HG03175 (cell line): ENCODE data around the gene MAX.

Experiments
- ATAC-seq: cut with Tn5 transposase; IDR thresholded peaks from one replicate; pipeline ENCODE4 v1.9.1; 2021; ENCODE audit warnings: mild to moderate bottlenecking, moderate library complexity; ENCODE audit not compliant: unreplicated experiment

MAX gene

DNA sequence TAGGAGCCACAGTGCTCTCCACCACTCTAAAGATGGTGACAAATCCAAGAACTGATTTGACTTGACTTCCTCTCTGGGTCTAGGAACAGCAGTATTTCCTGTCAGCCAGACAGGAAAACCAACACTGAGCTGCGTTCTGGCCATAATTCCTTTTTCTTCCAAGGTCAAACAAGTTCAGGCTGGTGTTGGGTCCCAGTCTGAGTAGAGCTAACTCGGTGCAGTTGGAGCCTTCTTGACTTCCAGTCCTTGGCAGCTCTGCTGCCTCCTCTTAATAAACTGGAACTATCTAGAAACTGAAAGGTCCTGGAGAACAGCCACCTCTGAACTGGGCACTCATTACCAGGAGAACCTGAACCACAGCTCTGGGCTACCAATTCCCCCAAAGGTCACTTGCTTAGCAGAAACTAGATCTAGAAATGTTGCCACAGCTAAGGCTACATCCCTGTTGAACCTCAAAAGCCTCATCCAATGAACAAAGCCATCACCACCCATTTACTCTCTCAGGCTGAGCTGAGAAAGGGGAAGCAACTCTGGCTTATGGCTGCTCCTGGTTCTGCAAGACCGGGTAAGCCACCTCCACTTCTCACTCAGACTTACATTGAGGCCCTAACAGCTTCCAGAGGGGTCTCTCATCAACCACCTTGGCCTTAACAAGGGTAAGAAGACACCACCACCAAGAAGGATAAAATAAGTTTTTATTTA lies 27.7 kb downstream of the MAX start:
- ATAC-seq: no peak

DNA sequence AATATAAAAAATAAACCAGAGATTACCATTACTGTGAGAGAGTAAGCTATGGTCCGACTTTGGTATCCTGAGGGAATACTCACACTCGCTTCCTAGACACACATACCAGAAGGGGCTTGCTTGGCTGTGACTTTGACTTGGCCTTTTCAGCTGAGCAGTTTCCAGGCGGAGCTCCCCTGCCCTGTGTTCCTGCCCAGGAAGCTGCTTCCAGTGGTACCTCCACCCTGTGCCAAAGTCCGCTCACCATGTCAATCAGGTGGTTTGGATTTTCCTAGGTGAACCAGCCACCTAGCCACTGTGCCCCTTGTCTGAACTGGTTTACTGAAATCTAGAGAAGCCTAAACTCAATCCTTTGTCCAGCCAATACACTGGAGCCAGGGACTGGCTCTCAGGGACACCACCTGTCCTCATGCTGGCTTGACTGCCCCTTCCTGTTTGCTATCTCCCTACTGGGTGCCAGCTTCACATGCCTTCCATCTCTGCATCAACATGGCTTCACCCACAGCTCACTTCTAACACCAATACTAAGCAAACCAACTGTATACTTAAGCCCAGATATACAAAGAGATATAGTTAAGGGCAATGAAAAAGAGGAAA lies 28.6 kb downstream of the MAX start:
- no peak for ATAC-seq

DNA sequence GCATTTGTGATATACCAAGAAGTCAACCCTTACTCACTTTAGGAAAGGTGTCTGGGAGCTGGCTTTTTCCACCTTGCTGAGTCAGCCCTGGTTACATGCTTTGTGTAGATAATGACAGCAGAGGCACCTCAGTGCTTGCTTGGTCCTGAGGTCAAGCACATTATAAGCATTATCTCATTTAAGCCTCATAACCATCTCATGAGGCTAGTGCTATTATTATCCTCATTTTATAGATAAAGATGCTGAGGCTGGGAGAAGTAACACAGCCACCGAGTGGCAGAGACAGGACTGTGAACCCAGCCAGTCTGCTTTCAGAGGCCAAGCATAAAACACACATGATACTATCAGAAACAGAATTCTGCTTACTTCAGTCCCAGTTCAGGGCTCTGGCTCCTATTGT lies 29.4 kb downstream of the MAX start:
- ATAC-seq: no peak

DNA sequence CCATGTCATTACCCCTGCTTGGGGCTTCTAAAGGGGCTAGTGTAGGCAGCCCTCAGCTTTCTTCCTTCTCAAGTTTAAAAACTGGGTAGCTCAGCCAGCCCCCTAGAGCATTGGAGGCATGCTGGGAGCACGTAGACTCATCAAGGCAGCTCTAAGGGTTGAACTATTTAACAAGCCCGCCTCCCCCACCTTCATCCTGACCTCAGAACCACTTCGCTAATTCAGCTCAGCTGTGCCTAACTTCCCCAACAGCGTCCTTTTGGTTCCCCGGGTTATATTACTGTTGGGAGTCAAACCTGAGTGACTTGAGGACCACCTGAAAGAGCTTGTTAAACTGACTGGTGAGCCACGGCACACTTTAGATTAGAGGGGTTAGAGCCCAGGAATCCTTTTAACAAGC lies 30.1 kb downstream of the MAX start:
- ATAC-seq: no peak

GRCh38 chr14:65071544-65071943 lies 30.8 kb downstream of the MAX start:
- ATAC-seq: no peak

GRCh38 chr14:65070471-65070976 lies 31.8 kb downstream of the MAX start:
- no peak for ATAC-seq

- ATAC-seq: no peak
Observed at GRCh38 chr14:65069874-65070413, 32.4 kb downstream of the MAX start.

GRCh38 chr14:65065719-65066118 lies 36.6 kb downstream of the MAX start:
- ATAC-seq: no peak

- no peak for ATAC-seq
Observed at GRCh38 chr14:65062096-65063075, 39.9 kb downstream of the MAX start.

DNA sequence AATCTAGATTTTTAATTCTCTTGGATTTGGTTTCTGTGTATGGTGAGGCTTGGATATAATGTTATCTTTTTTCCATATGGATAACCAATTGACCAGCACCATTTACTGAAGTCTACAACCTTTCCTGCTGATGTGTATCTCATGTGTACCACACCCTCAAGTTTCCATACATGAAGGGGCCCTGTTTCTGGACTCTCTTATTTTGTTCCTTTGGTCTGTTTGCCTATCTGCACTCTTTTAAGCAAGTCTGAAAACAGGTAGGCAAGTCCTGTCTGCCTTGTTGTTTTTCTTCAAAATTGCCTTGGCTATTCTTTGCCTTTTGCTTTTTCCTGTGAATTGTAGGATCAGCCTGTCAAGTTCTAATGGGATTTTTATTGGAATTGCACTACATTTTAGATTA lies 44.6 kb downstream of the MAX start:
- ATAC-seq: no peak

GRCh38 chr14:65054471-65055085 lies 47.7 kb downstream of the MAX start:
- ATAC-seq: no peak

- ATAC-seq: no peak
Observed at GRCh38 chr14:65053466-65053865, 48.9 kb downstream of the MAX start.

DNA sequence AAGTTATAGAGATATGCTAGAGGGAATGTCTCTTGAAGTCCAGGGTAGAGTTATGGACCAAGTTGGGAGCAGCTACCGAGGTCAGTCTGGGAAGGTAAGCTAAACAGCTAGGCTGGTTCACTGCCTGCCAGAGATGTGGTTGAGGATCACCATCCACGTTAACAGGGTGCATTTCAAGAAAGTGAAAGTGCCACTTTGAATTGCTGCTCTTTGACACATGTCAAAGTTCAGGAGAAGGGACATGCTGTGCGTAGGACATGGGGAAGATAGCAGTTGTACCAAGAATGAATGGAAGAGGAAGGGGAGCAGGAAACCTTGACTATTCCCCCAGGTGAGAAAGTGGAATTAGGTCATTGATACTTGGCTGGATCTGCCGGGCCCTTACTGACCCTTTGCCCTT lies 49.5 kb downstream of the MAX start:
- ATAC-seq: no peak

GRCh38 chr14:65045709-65046108 lies 56.6 kb downstream of the MAX start:
- no peak for ATAC-seq

DNA sequence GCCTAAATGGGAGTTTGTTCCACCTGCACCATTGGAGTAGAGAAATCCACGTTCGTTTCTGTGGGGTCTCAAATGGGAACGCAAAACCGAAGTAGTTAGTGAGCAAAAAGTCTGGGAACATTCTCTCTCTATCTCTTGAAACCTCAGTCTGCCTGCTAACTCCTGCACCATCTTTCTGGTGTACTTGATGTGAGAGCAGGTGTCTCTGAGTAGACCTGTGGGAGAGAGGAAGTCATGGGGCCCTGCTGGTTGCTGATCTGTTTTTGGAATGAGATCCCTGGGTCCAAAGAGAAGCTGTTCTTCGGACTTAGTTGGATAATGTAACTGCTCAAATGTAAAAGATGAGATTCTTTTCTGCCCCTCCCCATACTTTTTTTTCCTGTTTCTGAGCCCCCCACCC lies 57.3 kb downstream of the MAX start:
- ATAC-seq: no peak

DNA sequence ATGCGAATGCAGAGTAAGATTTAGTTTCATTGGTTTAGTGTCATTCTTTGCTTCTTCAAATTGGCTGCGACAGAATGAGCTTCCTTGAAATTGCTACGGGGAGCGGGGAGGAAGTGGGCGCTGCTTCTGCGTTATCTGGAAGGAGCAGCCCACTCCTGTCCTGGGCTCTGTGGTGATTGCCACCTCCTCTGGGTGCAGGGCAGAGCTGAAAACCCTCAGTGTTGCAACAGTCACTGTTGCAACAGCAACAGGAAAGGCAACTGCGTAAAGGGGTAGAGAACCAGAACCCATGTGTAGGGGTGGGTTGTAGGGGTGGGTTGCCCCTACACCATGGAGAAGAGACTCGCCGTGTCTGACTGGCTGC lies 57.7 kb downstream of the MAX start:
- ATAC-seq: no peak

DNA sequence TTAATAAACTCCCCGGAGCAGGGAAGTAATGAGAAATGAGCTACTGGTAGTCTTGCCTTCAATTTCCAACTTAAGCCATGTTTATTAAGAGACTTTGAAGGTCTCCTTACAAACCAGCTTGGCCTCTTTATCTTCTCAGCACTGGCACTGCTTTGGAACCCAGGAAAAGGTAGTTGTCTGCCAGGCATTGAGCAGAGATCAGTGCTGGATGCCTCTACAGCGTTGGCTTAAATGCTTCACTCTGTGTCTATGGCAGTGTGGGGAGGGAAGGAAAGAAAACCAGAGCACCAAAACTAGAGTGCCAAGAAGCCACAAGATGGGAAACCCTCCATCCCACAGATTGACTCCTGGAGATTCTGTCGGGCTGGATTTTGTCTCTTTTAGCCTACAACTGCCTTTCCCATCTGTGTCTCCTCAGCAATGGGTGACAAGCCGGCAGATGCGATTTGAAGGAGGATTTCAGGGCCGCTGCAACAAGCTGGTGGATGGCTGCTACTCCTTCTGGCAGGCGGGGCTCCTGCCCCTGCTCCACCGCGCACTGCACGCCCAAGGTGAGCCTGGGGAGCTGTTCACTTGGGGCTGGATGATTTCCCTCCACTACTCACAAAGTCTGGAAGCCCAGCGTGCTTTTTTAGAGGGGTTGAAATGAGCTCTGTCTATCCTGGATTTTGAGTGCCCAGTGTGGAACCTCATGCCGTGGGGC lies 58.3 kb downstream of the MAX start:
- no peak for ATAC-seq

DNA sequence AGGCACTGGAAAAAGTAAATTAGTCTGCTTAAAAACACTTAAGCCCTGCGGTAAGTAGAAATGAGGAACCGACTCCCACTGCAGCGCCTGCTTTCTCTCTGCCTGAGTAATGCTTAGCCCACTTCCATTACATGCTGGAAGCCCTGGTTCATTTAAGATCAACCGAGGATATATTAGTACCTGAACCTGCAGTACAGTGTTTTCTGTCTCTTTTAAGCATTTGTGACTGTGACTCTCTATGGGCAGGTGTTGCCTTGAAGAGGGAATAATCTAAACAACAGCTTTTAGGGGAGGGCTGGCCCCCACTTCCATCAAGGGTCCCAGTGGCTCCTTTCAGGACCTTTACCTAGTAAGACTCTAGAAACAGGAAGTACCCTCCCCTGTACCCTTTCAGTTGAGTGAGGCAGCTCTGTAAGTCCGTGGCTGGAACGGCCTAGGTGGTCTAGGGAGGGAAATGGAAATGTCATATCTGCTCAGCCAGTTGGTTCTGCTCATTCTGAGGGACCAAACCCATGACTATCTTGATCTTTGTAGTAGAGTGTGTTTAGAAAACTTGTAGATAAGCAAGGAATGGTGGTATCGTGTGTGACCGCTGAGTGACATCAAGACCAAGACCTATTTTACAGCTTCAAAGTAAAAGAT lies 59.5 kb downstream of the MAX start:
- no peak for ATAC-seq

DNA sequence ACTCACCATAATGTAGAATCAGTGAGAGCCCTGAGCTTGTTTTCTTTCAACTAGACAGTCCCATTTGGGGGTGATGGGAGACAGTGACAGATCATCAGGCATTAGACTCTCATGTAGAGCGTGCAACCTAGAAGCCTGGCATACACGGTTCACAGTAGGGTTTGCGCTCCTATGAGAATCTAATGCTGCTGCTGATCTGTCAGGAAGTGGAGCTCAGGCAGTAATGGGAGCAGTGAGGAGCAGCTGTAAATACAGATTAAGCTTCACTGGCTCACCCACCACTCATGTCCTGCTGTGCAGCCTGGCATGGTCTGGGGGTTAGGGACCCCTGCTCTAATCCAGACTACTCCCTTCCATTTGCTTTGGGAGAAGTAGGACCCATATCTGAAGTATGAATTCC lies 60.0 kb downstream of the MAX start:
- ATAC-seq: no peak

DNA sequence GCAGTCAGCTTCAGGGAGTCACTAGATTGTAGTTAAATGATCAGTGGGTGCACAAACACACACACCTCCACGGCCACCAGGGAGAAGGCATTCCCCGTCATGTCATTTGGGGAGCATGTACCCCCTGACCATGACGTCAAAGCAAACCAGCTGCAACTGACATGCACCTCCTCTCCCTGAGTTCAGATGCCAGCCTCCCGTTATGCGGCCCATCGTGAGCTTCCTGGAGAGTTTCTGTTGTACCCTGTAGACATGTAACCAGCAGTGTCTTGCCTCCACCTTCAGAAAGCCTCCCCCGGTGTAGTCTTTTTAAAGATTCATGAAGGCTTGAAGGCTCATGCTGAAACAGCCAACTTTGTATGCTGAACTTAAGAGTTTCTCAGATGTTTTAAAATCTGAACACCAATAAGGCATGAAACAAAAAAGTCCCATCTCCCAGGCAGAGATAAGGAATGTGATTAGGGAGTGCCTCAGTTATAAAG lies 60.8 kb downstream of the MAX start:
- no peak for ATAC-seq
